PC-9 (cell line): ENCODE results near the gene FLNB. TPM values are rescaled to one million over a fixed set of nuclear protein-coding genes. Genes with fewer than 3 reads are reported as not detected.

Experiments
- BruUV-seq: library from RNA; stranded (reverse); fragments of 400-500 nt; replicated peaks from 2 replicates; lab custom pipeline; 2021; lab: Mats Ljungman, UMichigan
- CTCF ChIA-PET: fragments of 300-600 bp; sonication (Branson Sonifier 250); formaldehyde crosslinking; loops from one replicate; lab custom pipeline; 2022; ENCODE audit warnings: antibody characterized with exemption; lab: Charles Lee
- POLR2A ChIA-PET: fragments of 300-600 bp; sonication (Branson Sonifier 250); formaldehyde crosslinking; loops from one replicate; lab custom pipeline; 2022; ENCODE audit warnings: antibody characterized with exemption; ENCODE audit not compliant: unreplicated experiment; lab: Charles Lee
- DNase-seq, 2 experiments: peaks; one replicate each; pipeline versions ENCODE4 v3.0.0 to v3.0.0-alpha.2; 2015 to 2022; ENCODE audit warnings: mixed read lengths in 1 of 2
- H2AFZ ChIP-seq: fragments of 200-600 bp; sonication (generic); 2 replicates; pipeline ENCODE4 v1.8.1; 2017; ENCODE audit warnings: antibody characterized with exemption
- H3F3A ChIP-seq: fragments of 200-600 bp; sonication (generic); 2 replicates; pipeline ENCODE4 v1.8.1; 2017; ENCODE audit warnings: antibody characterized with exemption, mild to moderate bottlenecking, low read depth; ENCODE audit not compliant: insufficient read depth
- H3K27ac ChIP-seq: fragments of 200-600 bp; sonication (generic); 2 replicates; pipeline ENCODE4 v1.6.1; 2016; ENCODE audit warnings: mixed run types
- H3K27me3 ChIP-seq: fragments of 200-600 bp; sonication (generic); 2 replicates; pipeline ENCODE4 v1.6.1; 2016; ENCODE audit warnings: low read depth, mixed run types; ENCODE audit not compliant: insufficient read depth
- H3K36me3 ChIP-seq: fragments of 200-600 bp; sonication (generic); 2 replicates; pipeline ENCODE4 v1.6.1; 2016; ENCODE audit warnings: low read depth, mixed run types
- H3K4me1 ChIP-seq: fragments of 200-600 bp; sonication (generic); replicated peaks from 2 replicates; pipeline ENCODE4 v1.6.1; 2016; ENCODE audit warnings: mixed run types; ENCODE audit not compliant: insufficient read depth
- H3K4me2 ChIP-seq: fragments of 200-600 bp; sonication (generic); 2 replicates; pipeline ENCODE4 v1.6.1; 2017; ENCODE audit warnings: mixed run types
- H3K4me3 ChIP-seq: fragments of 200-600 bp; sonication (generic); 2 replicates; pipeline ENCODE4 v1.6.1; 2016; ENCODE audit warnings: mixed run types
- H3K79me2 ChIP-seq: fragments of 200-600 bp; sonication (generic); 2 replicates; pipeline ENCODE4 v1.6.1; 2017; ENCODE audit warnings: low read depth, mixed run types
- H3K9me2 ChIP-seq: fragments of 200-600 bp; sonication (generic); 2 replicates; pipeline ENCODE4 v1.8.1; 2017; ENCODE audit warnings: mild to moderate bottlenecking; ENCODE audit not compliant: insufficient read depth
- H3K9me3 ChIP-seq: fragments of 200-600 bp; sonication (generic); 2 replicates; pipeline ENCODE4 v1.8.1; 2016; ENCODE audit warnings: low read depth; ENCODE audit not compliant: insufficient read depth
- H4K20me1 ChIP-seq: fragments of 200-600 bp; sonication (generic); 2 replicates; pipeline ENCODE4 v1.8.1; 2017; ENCODE audit not compliant: insufficient read depth
- CTCF ChIP-seq: fragments of 200-600 bp; sonication (generic); conservative IDR thresholded peaks from 2 replicates; pipeline ENCODE4 v1.6.1; 2017; ENCODE audit warnings: mixed run types, antibody characterized with exemption, mild to moderate bottlenecking, moderate library complexity
- EZH2 ChIP-seq: fragments of 200-600 bp; sonication (generic); IDR thresholded peaks from 2 replicates; pipeline ENCODE4 v1.8.0; 2017; ENCODE audit warnings: antibody characterized with exemption, low read depth
- intact Hi-C: fragments of 100-400 bp; cut with micrococcal nuclease; formaldehyde crosslinking; loops from one replicate; pipeline ENCODE4 v1.10.0; 2022; ENCODE audit not compliant: unreplicated experiment
- total RNA-seq: library from RNA; stranded (reverse); gene quantifications from 2 replicates; pipeline ENCODE4 v1.2.3, GENCODE V29; 2021

FLNB gene
- total RNA-seq, 1 experiment from 2014 or later: 349 TPM

- no peak for TF ChIP-seq CTCF
- no peak overlapping the region for H3K4me2 ChIP-seq
- POLR2A ChIA-PET: no interaction called here
Measured at GRCh38 chr3:58120075-58120812, 112.0 kb downstream of the FLNB start.

GRCh38 chr3:58121183-58121582 lies 113.0 kb downstream of the FLNB start:
- no peaks in the 10 kb centered on the region for H3K4me1 ChIP-seq
- POLR2A ChIA-PET: no interaction called here
- no peak overlapping the region for H3K27ac ChIP-seq
- H3K9me3 ChIP-seq: no peaks in the 10 kb centered on the region
- H3K9me2 ChIP-seq: no peaks in the 10 kb centered on the region
- CTCF ChIA-PET: no interaction called here
- H2AFZ ChIP-seq: no peak overlapping the region
- intact Hi-C loops: no loop called here
- peaks cover 8% of the 10 kb centered on the region; the same call in 1 of the 2 replicates for H3K79me2 ChIP-seq
- no peak for DNase-seq
- no peaks in the 10 kb centered on the region; the same call in 1 of the 2 replicates for H4K20me1 ChIP-seq
- 0 out of 2 replicates have a peak, but pooled peaks cover 25% of the 10 kb centered on the region for H3K36me3 ChIP-seq
- no peak overlapping the region for H3K4me3 ChIP-seq
- no peak overlapping the region for H3K4me2 ChIP-seq
- no peaks in the 10 kb centered on the region for H3K27me3 ChIP-seq
- peaks cover 27% of the 10 kb centered on the region for H3F3A ChIP-seq
- BruUV-seq: no TSS peak
- TF ChIP-seq CTCF (no peak), EZH2 (no peak)

More at GRCh38 chr3:58120075-58120812, 112.0 kb downstream of the FLNB start:
- Histone ChIP-seq H3K36me3 (peaks cover 21% of the 10 kb centered on the region; the same call in 1 of the 2 replicates), H3K4me1 (no peaks in the 10 kb centered on the region), H3K27ac (no peak overlapping the region), H3K79me2 (peaks cover 13% of the 10 kb centered on the region; the same call in 1 of the 2 replicates), H4K20me1 (no peaks in the 10 kb centered on the region; the same call in 1 of the 2 replicates), H2AFZ (no peak overlapping the region), H3F3A (peaks cover 27% of the 10 kb centered on the region), H3K9me2 (no peaks in the 10 kb centered on the region), H3K4me3 (no peak overlapping the region), H3K9me3 (no peaks in the 10 kb centered on the region), H3K27me3 (no peaks in the 10 kb centered on the region)
- DNase-seq: no peak
- CTCF ChIA-PET: no interaction called here
- no TSS peak for BruUV-seq
- intact Hi-C loops: no loop called here

- no TSS peak for BruUV-seq
- 0 out of 2 replicates have a peak, but pooled peaks cover 2% of the 10 kb centered on the region for H3K79me2 ChIP-seq
- no peaks in the 10 kb centered on the region for H3K27me3 ChIP-seq
- H3K4me1 ChIP-seq: no peaks in the 10 kb centered on the region
- no peak overlapping the region for H3K4me2 ChIP-seq
- H3K9me2 ChIP-seq: no peaks in the 10 kb centered on the region
- POLR2A ChIA-PET: no interaction called here
- peaks cover 30% of the 10 kb centered on the region; the same call in 1 of the 2 replicates for H3F3A ChIP-seq
- no peak overlapping the region for H2AFZ ChIP-seq
- no peaks in the 10 kb centered on the region for H3K9me3 ChIP-seq
- 0 out of 2 replicates have a peak, but pooled peaks cover 25% of the 10 kb centered on the region for H3K36me3 ChIP-seq
- TF ChIP-seq EZH2: no peak
- no peak for TF ChIP-seq CTCF
- H4K20me1 ChIP-seq: no peaks in the 10 kb centered on the region; the same call in 1 of the 2 replicates
- CTCF ChIA-PET: interaction anchor here (0.6 kb wide), 1 partner anchor 37 kb away, joined by 3 read pairs; no protein-coding TSS in a partner anchor
- intact Hi-C loops: no loop called here
- H3K27ac ChIP-seq: no peak overlapping the region
- DNase-seq: no peak
- no peak overlapping the region for H3K4me3 ChIP-seq
Measured at GRCh38 chr3:58122936-58123700, 114.9 kb downstream of the FLNB start.
